GM12892 (cell line): ENCODE measurements around the gene SLC22A1.

Experiments used
- POLR2A ChIP-seq: IDR thresholded peaks from 2 replicates; pipeline ENCODE4 v1.6.1; 2011; ENCODE audit warnings: low read depth, low read length, control low read depth
- POLR2AphosphoS5 ChIP-seq: IDR thresholded peaks from 2 replicates; pipeline ENCODE4 v1.6.1; 2011; ENCODE audit warnings: low read depth, low read length, control low read depth
- TAF1 ChIP-seq: IDR thresholded peaks from 2 replicates; pipeline ENCODE4 v1.6.1; 2011; ENCODE audit warnings: low read depth, mild to moderate bottlenecking, control low read depth, low read length, borderline replicate concordance

DNA sequence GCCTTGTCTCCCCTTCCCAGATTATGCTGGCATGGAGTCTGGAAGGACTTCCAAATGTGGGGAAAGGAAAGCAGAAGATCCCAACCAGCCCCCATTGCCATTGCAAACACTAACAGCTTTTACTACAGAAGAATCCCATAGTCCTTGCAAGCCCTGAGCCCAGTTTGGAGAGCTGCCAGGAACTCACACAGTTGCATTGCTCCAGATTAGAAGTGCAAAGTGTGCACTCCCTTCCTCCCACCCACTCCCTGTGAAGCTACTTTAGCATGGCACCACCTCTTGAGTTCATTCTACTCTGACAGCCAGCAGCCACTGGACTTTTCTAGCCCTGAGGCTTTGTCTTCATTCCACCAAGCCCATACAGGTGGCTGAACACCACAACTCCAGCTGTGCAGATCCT is 69.4 kb downstream of the SLC22A1 start:
- TF ChIP-seq POLR2A, result no peak
- TF ChIP-seq TAF1, result no peak
- no peak for TF ChIP-seq POLR2AphosphoS5
